T1000 (cell line): ENCODE measurements around the gene CGRRF1.

Experiments
- DNase-seq: peaks from one replicate; lab custom pipeline; 2025; ENCODE audit warnings: mixed read lengths; lab: John Stamatoyannopoulos, UW

CGRRF1 gene, protein sequence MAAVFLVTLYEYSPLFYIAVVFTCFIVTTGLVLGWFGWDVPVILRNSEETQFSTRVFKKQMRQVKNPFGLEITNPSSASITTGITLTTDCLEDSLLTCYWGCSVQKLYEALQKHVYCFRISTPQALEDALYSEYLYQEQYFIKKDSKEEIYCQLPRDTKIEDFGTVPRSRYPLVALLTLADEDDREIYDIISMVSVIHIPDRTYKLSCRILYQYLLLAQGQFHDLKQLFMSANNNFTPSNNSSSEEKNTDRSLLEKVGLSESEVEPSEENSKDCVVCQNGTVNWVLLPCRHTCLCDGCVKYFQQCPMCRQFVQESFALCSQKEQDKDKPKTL

DNA sequence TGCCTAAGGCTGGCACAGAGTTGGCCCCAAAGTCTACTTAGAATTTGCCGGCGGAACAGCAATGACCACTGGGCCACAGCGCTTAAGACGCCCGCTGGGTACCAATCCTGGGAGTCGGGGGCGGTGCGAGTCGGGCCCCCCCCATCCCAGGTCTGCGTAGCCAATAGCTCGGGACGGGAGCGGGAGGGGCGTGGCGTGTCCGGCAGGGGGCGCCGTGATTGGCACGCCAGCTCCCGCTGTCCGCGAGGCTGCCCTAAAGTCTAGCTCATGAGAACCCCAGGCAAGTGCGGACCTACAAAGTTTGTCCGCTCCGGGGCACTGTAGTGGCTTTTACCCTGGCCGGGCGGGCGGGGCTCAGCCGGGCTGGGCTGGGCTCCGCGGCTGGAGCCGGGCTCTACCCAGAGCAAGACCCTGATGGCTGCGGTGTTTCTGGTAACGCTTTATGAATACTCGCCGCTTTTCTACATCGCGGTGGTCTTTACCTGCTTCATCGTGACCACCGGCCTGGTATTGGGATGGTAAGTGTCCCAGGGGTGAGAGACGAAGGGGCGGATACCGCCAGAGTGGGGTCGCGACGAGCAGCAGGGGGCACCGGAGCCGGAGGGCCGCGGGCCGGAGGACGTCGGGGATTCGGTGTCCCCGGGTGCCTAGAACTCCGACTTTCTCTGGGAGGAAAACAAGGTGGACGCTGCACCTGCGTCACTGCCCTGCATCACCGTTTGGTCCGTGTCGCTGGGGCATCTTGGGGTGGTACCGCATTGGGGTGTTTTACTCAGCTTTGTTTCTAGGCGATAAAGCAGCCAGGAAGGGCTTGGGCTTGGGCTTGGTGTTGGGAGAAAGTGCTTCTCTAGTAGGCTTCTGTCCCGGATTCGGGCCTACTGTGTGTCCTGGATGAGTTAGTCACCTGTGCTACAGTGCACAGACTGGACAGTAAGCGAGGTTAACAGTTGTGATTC, at the start of gene CGRRF1:
Gene CGRRF1, plus strand, starts transcription at position 361 of the 956 bp plus-strand sequence. Its CDS starts 54 bp downstream, at position 415.
- DNase-seq: peak; percentile 98

DNA sequence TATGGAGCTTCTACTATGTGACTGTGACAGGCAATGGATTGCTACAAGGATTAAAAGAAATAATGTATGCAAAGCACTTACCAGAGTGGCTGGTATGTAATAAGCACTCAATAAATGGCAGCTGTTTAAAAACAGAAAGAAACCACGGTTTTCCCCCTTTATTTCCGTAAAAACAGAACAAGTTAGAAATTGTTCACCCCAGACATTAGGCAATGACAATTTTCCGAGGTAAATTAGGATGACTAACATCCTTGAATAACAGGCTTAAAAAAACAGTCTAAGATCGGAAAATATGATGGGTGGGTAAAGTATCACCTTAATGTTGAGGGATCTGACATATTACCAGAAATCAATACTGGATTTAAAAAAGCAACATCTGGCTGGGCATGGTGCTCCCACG, 47.7 kb upstream of the CGRRF1 start:
- DNase-seq: no peak

DNA sequence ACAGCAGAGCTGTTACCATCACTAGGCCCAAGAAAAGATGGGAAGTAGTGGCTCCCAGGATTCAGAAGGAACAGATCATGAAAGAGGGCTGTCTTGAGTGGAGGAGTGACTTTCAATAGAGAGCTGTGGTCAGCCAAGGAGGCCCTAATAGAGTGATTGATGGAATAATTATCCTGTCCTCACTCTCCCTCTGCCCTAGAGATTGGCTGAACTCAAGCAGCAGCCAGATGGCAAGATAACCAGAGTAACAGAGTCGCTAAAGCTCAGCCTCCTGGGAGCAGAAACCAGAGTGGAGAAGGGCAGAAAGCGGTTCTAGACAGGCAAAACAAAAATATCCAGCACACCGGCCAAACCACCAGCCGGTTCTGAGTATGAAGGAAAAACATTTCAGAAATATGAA, 44.1 kb upstream of the CGRRF1 start:
- no peak for DNase-seq

DNA sequence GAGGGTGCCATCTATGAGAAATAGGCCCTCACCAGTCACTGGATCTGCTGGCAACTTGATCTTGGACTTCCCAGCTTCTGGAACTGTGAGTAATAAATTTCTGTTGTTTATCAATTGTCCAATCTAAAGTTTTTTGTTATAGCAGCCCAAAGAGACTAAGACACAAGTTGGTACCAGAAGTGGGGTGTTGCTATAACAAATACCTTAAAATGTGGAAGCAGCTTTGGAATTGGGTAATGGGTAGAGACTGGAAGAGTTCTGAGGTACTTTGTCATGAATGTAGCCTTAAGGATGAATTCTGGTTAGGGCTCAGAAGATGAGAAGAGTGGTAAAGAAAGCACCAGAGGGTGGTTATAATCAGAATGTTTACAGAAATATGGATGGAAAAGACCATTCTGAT, 42.4 kb upstream of the CGRRF1 start:
- no peak for DNase-seq

DNA sequence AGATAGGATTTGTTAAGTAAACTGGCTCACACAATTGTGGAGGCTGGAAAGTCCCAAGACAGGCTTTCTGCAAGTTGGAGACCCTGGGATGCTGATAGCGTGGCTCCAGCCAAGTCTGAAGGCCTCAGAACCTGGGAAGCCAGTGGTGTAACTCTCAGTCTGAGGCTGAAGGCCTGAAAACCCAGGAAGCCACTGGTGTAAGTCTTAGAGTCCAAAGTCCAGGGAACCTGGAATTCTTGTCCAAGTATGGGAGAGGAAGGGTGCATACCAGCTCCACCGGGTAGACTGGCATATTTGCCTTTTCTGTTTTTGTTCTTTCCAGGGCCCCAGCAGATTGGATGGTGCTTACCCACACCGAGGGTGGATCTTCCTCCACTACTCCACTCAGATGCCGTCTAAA, 39.0 kb upstream of the CGRRF1 start:
- DNase-seq: no peak

DNA sequence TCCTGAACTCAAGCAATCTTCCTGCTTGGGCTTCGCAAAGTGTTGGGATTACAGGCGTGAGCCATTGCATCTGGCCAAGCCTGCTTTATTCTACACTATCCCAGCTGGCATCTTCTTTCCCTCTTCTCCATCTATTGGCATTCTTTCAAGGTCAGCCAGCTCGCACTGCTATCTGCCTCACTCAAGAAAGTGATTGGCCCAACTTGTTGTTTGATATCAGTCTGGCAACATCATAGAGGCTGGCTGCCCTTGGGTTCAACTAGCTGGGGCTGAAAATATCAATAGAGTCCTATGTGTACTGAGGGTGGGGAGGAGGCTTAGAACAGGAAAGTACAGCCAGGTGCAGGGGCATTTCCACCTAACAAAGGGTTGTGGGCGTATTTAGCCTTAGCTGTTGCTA, 38.1 kb upstream of the CGRRF1 start:
- no peak for DNase-seq

DNA sequence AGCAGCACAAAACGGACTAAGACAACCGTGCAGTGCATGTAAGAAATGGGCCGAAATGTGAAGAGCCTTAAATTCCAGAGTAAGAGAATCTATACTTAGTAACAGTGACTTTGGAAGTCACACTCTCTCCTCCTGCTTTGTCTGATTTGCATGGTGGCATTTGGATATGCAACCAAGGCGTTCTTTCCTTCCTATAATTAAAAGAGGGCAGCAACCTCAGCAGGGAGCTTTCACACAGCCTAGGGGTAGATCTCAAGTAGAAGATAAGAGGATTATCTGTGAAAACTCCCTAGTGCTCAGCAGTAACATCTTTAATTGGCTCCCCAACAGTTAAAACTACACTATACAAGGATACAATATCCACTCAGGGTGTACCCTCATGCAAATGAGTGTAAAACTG, 37.4 kb upstream of the CGRRF1 start:
- no peak for DNase-seq

DNA sequence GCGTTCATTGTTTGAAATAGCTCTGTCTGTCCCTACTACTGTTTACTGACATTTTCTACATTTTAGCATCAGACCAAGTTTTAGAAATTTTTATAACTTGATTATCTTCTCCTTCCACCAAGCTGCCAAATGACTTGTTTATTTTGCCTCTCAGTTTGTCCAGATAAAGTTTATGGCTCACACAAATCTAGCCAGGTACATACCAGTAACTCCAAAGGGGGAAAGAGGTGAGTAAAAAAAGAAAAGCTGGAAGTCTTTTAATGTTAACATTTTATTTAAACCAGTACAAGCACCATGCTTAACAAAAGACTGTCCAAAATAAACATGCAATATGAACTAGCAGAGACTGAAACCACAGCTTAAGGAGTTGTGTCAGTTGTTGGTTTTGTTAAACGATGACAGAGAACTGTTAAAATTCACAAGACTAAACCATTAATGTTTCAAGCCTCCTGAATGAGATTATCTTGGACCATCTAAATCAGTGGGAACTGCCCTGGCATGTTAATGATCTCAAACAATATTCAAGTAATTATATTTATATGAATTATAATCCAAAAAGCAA, 35.4 kb upstream of the CGRRF1 start:
- no peak for DNase-seq

DNA sequence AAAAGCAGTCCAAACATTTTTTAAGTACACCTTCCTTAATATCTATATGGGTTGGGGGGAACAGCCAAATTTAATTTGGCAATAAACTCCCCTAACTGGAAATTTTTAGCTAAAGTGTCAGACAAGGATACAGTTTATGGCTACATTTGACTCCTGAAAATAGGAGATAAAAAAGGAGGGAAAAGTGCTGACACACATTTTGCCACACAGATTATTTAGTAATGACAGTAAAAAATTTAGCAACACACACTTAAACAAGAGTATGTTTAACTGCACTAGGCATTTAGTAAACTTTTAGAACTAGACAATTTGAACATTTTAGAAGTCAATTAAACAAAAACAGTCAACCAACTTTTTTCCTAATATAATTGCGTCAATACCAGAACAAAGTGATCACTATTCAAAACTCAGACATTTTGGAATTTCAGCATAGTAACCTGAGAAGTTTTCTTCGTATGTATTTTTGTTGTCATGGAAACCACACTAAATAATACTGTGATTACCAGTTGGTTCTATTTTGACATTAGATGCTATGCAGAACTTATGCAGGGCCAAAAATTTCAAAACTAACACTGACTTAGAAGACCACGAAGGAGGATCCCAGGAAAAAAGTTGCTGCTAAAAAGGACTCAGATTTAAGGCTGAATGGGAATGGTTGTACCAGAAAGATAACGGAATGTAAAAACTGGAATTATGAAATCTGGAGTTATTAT, 34.4 kb upstream of the CGRRF1 start:
- no peak for DNase-seq

DNA sequence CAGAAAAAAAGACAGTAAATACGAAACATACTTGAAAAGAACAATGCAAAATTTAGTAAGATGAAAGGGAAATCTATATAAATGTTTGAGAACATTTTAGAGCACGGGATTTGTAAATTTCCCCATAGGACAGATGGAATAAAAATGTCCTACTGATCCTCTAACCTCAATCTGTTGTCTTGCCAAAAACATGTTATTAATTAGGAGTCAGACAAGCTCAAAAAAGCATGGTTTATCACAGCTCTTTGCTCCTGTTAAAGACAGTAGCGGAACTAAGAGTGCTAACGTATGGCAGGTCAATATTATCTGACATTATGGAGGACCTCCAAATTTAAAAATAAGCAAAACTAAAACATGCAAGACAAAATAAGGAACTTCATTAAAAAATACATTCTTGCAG, 33.8 kb upstream of the CGRRF1 start:
- no peak for DNase-seq

DNA sequence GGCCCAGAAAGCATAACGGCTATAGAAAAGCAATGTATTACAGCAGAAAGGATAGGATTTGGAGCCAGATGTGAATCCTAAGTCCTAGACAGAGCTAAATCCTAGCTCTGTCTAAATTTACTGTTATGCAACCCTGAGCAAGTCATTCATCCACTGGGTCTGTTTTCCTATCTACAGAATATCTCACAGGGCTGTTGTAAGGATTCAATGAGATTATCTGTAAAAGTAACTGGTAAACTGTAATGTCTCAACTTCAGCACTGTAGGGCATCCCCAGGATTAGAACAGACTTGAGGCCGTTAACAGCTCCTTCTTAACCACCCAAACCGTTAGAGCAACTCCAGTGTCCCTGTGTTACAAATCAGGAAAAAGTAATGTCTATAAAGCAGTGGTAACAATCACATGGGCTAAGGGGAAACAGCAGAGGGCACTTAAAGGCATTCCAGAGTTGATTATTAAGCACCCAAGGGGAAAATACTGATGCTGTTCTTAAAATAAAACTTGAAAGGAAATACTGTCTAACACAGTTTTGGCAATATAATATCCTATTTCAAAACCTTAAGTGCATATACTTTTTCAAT, 31.0 kb upstream of the CGRRF1 start:
- no peak for DNase-seq

DNA sequence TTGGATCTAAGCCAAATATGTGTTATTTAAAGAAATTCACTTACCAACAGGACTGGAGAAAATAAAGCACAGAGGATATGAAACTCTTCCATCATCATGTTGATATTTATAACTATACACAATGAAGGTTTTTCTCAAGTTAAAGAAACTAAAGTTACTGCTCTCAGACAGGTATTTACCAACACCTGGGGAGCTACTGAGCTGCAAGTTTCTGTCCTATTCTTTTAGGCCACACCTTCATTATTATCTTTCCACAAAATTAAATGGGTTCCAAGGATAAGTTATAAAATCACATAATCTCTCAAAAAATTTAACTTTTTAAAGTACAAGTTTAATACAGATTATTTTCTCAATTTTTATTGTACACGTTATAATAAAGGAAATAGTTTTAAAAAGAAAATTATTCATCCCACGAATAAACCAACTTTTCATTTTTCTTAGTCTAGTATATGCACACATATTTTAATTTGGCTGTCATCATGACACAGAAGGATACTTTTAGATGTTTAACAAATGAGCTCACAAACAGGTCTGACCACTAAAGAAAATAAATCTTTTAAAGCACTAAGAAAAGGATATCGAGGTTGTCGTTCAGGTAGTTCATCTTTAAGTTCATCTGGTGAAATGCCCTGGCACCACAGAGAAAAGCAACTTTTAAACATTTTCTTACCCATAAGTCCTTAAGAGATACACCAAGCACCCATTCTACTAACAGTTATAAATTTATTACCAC, 28.7 kb upstream of the CGRRF1 start:
- no peak for DNase-seq

DNA sequence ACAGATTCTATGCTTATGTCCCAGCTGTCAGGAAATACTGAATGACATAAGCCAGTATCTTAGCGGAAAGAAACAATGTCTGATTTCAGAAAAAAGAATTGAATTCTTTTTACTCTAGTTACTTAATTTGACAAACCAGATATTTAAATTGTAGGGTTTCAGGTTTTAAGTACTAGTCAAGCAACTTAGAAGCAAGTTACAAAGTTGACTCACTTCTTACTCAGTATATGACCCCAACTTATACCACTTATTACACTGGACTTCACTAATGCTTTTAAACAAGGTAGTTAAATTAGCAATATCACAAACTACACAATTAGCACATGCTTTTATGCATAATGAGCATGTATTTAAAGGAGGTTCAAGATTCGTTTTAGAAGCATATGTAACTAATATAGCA, 28.0 kb upstream of the CGRRF1 start:
- DNase-seq: no peak

DNA sequence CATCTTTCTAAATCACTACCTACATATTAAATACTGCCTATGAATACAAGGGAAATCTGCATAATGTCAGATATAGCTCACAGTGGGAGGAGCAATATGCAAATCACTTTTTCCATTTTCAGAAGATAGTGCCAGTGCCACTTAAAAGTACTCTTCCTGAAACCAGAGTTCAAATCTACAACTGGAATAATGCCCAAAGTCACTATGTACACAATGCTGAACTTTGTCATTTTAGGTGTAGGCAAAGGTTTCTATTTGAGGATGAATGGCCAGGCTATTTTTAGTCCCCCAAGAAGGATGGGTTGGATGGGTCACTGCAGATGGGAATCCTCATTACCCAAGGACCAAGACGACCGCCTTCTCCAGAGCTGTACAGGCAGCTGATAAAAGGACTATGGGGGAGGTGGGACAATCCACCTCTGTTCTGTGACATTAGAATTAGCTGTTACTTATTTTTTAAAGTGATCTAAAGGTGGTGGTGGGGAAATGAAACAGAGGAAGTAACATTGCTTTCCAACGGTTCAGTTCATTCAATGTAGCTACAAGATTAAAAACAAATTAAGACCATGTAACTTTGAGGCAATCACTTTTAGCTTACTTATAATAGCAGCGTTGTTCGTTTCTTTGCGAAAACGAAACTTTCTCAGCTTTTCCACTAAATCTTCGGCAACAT, 26.5 kb upstream of the CGRRF1 start:
- DNase-seq: no peak

DNA sequence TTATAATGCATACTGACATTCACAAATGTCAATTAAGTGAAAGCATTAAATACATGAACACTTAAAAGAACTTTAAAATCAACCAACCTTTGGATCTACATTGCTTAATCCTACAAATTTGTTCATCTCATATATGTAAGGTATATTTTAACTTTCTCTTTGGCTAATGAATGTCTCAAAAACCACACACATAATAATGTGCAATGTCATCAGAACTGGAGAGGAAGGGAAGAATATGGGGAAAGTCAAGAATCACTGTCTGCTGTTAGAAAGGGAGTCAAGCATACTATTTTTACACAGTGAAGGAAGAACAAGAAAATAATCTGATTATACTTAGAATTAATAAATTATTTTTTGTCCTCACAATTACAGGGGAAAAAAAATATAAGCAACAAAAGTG, 25.9 kb upstream of the CGRRF1 start:
- no peak for DNase-seq

DNA sequence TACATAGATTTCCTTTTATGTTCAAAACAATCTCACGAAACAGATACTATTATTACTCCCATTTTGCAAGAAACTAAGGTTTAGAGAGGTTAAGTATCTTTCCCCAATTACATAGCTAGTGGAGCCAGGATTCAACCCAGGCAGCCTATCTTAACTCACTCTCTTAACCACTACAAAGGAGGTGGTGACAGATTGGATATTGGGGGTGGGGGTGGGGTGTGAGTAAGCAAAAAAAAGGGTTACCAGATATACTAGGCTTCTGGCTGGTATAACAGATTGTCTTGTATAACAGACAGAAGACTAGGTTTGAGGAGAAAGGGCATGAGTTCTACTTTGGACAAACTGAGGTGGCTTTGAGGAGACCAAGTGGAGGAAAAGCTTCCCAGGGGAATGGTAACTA, 23.0 kb upstream of the CGRRF1 start:
- DNase-seq: no peak

DNA sequence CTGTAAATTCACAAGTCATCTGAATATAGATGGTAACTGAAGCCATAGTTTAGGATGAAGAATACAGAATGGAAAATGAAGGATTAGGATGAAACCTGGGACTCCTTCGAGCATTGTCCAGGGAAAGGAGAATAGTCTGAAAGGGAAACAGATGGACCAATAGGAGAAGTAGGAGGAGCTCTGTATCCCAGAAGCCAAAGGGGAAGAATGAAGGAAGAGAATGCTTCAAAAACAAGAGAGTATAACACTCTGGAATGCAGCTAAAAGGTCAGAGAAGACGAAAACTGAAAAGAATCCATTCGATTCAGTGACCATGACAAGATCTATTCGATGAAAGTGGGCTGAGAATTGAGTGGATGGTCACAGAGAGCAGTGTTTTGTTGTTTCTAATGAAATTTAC, 21.9 kb upstream of the CGRRF1 start:
- DNase-seq: no peak

DNA sequence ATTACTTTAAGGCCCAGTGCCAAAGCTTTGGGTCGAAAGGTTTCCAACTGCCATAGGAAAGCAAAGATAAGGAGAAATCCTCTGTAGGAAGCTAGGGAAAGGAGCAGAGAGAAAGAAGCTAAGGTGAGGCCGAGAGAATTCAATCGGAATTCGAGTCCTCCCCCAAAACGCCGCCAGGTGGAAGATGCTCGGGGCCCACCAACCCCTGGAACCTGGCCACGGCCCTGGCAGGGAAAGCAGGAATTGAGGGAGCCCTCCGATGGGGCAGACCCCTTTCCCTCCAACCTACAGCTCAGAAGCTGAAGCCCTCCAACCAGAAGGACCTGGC, 21.4 kb upstream of the CGRRF1 start:
- DNase-seq: no peak

DNA sequence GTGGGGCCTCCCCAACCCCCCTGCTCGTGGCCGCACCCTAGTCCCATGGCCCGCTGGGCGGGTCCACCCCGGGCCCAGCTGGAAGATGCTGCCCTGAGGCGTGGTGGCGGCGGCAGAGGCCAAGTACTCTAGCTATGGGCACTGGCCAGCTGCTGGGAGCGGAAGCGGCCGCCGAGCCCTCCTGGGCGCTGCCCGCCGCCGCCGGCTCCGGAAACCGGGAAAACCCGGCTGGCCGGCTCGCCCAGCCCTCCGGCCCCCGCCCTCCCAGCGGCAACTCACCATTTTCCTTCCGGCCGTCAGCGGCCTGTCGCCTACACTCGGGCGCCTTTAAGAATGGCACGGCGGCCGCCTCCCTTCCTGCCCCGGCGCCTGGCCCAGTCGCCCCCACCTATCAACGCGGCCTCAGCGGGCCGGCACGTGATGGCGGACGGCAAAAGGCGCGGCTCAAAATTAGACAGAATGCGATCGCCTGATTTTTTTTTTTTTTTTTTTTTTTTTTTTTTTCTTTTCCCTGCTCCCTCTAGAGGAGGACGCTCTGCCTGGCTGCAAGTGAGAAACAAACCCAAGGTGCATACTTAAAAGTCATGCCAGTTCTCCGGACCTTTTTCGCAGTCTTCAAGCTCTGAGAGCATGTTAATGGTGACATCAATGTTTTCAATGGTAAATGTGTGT, 20.9 kb upstream of the CGRRF1 start, which contains the start of gene GMFB:
Gene GMFB, minus strand, starts transcription at position 335 of the 672 bp plus-strand sequence. Its CDS starts 53 bp downstream, at position 282.
- peak; percentile 80 for DNase-seq

DNA sequence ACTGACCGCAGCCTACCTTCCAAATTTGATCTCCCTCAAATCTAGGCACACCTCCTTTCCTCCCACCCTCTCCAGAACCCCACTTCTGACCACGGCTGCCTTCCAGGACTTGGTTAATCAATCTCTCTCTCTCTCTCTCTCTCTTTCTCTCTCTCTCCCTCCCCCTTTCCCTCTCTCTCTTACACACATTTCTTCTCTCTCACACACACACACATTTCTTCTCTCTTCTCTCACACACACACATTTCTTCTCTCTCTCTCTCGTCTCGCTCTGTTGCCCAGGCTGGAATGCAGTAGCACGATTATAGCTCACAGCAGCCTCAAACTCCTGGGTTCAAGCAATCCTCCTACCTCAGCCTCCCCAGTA, 20.4 kb upstream of the CGRRF1 start:
- DNase-seq: no peak
